K562 (cell line): ENCODE results near the gene COPS9. TPM values are rescaled to one million over a fixed set of nuclear protein-coding genes. Genes with fewer than 3 reads are reported as not detected.

ENCODE experiments used
- ATF3 ChIP-seq, 2 experiments: fragments of 450-650 bp in 1 of 2; sonication (generic) in 1 of 2; formaldehyde crosslinking in 1 of 2; IDR thresholded peaks in 1 of 2; conservative IDR thresholded peaks in 1 of 2; 2 replicates each; pipeline versions ENCODE4 v1.6.1 to v1.8.1; 2016 to 2023; ENCODE audit warnings: mild to moderate bottlenecking in 2 of 2, moderate library complexity in 2 of 2, inconsistent platforms in 1 of 2, missing genetic modification reagents in 1 of 2
- C11orf30 ChIP-seq: fragments of 450-650 bp; IDR thresholded peaks from 2 replicates; pipeline ENCODE4 v1.6.1; 2016; ENCODE audit warnings: low read depth, mild to moderate bottlenecking
- ELF2 ChIP-seq: fragments of 250-450 bp; sonication (Bioruptor Pico); IDR thresholded peaks from 2 replicates; pipeline ENCODE4 v1.5.0; 2021; ENCODE audit warnings: mild to moderate bottlenecking
- GATAD2B ChIP-seq: fragments of 450-650 bp; IDR thresholded peaks from 2 replicates; pipeline ENCODE4 v1.6.1; 2017; ENCODE audit warnings: mild to moderate bottlenecking, borderline replicate concordance
- HEY1 ChIP-seq: fragments of 250-450 bp; sonication (Bioruptor Pico); IDR thresholded peaks from 2 replicates; pipeline ENCODE4 v1.5.0; 2020; ENCODE audit warnings: mild to moderate bottlenecking, moderate library complexity, borderline replicate concordance
- HNRNPUL1 ChIP-seq: fragments of 200-400 bp; formaldehyde crosslinking; IDR thresholded peaks from 2 replicates; pipeline ENCODE4 v1.6.1; 2017; ENCODE audit warnings: low read length
- KAT8 ChIP-seq: fragments of 450-650 bp; IDR thresholded peaks from 2 replicates; pipeline ENCODE4 v1.6.1; 2016; ENCODE audit warnings: low read depth, mild to moderate bottlenecking
- KDM4B ChIP-seq, 2 experiments: fragments of 450-650 bp in 1 of 2; sonication (generic) in 1 of 2; IDR thresholded peaks; 2 replicates each; pipeline ENCODE4 v1.6.1; 2016 to 2017; ENCODE audit warnings: borderline replicate concordance in 2 of 2, antibody characterized with exemption in 1 of 2, low read depth in 1 of 2, mild to moderate bottlenecking in 1 of 2
- KLF1 ChIP-seq: fragments of 450-650 bp; IDR thresholded peaks from 2 replicates; pipeline ENCODE4 v1.6.1; 2016; ENCODE audit warnings: missing genetic modification characterization, missing compliant biosample characterization
- NFRKB ChIP-seq: fragments of 450-650 bp; IDR thresholded peaks from 2 replicates; pipeline ENCODE4 v1.6.1; 2016; ENCODE audit warnings: low read depth
- NFXL1 ChIP-seq: fragments of 450-650 bp; formaldehyde crosslinking; IDR thresholded peaks from 2 replicates; pipeline ENCODE4 v1.4.0; 2021; ENCODE audit warnings: mild to moderate bottlenecking
- NFYB ChIP-seq: IDR thresholded peaks from 2 replicates; pipeline ENCODE4 v1.6.1; 2011; ENCODE audit warnings: mild to moderate bottlenecking, moderate library complexity; ENCODE audit not compliant: insufficient read length; ENCODE audit errors: extremely low read depth
- SIRT6 ChIP-seq: IDR thresholded peaks from one replicate; pipeline ENCODE4 v1.6.1; 2012; ENCODE audit warnings: low read depth, mild to moderate bottlenecking, control low read depth, inconsistent platforms, low read length, moderate library complexity
- SMARCA5 ChIP-seq: fragments of 450-650 bp; IDR thresholded peaks from 2 replicates; pipeline ENCODE4 v1.6.1; 2016
- SMARCC2 ChIP-seq: fragments of 450-650 bp; IDR thresholded peaks from 2 replicates; pipeline ENCODE4 v1.6.1; 2017; ENCODE audit warnings: antibody characterized with exemption, moderate library complexity, mild to moderate bottlenecking, low read depth
- STAT5B ChIP-seq: fragments of 250-450 bp; sonication (Bioruptor Pico); IDR thresholded peaks from 2 replicates; pipeline ENCODE4 v1.8.0; 2021; ENCODE audit warnings: mild to moderate bottlenecking, inconsistent platforms
- TARDBP ChIP-seq: fragments of 450-650 bp; IDR thresholded peaks from 2 replicates; pipeline ENCODE4 v1.6.1; 2016
- ZBTB17 ChIP-seq: fragments of 450-650 bp; formaldehyde crosslinking; IDR thresholded peaks from 2 replicates; pipeline ENCODE4 v1.4.0; 2020; ENCODE audit warnings: mild to moderate bottlenecking
- ZNF212 ChIP-seq: fragments of 450-650 bp; formaldehyde crosslinking; IDR thresholded peaks from 2 replicates; pipeline ENCODE4 v1.4.0; 2020; ENCODE audit warnings: mild to moderate bottlenecking
- ZNF232 ChIP-seq: sonication (generic); formaldehyde crosslinking; IDR thresholded peaks from 2 replicates; pipeline ENCODE4 v1.8.0; 2022; ENCODE audit warnings: mild to moderate bottlenecking, missing genetic modification reagents
- ZNF384 ChIP-seq: IDR thresholded peaks from 2 replicates; pipeline ENCODE4 v1.6.1; 2012; ENCODE audit warnings: low read depth, low read length, improper control_type of control experiment
- ZNF436 ChIP-seq: fragments of 250-450, 450-650 bp; sonication (Bioruptor Pico); formaldehyde crosslinking; IDR thresholded peaks from 2 replicates; pipeline ENCODE4 v1.7.0; 2020; ENCODE audit warnings: mild to moderate bottlenecking
- ZNF445 ChIP-seq: fragments of 250-450 bp; sonication (Bioruptor Pico); IDR thresholded peaks from 2 replicates; pipeline ENCODE4 v1.4.0; 2020; ENCODE audit warnings: low read depth, mild to moderate bottlenecking, moderate library complexity
- ZNF589 ChIP-seq: fragments of 200-800 bp; sonication (Bioruptor generic); IDR thresholded peaks from 2 replicates; pipeline ENCODE4 v1.6.1; 2016; ENCODE audit warnings: low read depth, missing genetic modification characterization, missing compliant biosample characterization
- ZNF668 ChIP-seq: fragments of 250-450 bp; sonication (Bioruptor Pico); IDR thresholded peaks from 2 replicates; pipeline ENCODE4 v1.8.0; 2022; ENCODE audit warnings: mild to moderate bottlenecking, inconsistent platforms
- ZNF778 ChIP-seq: fragments of 450-650 bp; formaldehyde crosslinking; IDR thresholded peaks from 2 replicates; pipeline ENCODE4 v1.4.0; 2020; ENCODE audit warnings: mild to moderate bottlenecking, moderate library complexity
- ZZZ3 ChIP-seq: fragments of 450-650 bp; IDR thresholded peaks from 2 replicates; pipeline ENCODE4 v1.6.1; 2016; ENCODE audit warnings: antibody characterized with exemption, mild to moderate bottlenecking, moderate library complexity
- polyA plus RNA-seq, 8 experiments: library from polyadenylated mRNA; depleted of rRNA in 4 of 8; stranded (reverse) in 5 of 8; unstranded in 3 of 8; fragments of >200 nt; fragmentation: Nextera tagmentation in 2 of 8; fragmentation: Illumina TruSeq in 1 of 8; extraction: Ambion mirVana in 2 of 8; extraction: Trizol in 1 of 8; gene quantifications; 2 replicates each; pipeline versions ENCODE4 v1.2.1 to v1.2.3, GENCODE V29; 2011 to 2014; ENCODE audit warnings: inconsistent platforms in 1 of 8, missing spikeins in 1 of 8
- total RNA-seq, 7 experiments: library from RNA; depleted of rRNA in 6 of 7; stranded (reverse); fragments of >200 nt in 6 of 7; fragmentation: Illumina TruSeq in 2 of 7; extraction: Trizol in 2 of 7; gene quantifications; 2 replicates each; pipeline versions ENCODE4 v1.2.1 to v1.2.3, GENCODE V29; 2011 to 2021; ENCODE audit warnings: low replicate concordance in 1 of 7
- TF ChIP-seq, protein P1 (sequence below): sonication (generic); IDR thresholded peaks from 2 replicates; pipeline ENCODE4 v1.6.1; 2016
- TF ChIP-seq, protein P2 (sequence below), 2 experiments: IDR thresholded peaks; 2 replicates each; pipeline ENCODE4 v1.6.1; 2011; ENCODE audit warnings: borderline replicate concordance in 1 of 2, control low read depth in 1 of 2, low read depth in 1 of 2, low read length in 1 of 2, mild to moderate bottlenecking in 1 of 2, mixed read lengths in 1 of 2, moderate library complexity in 1 of 2; ENCODE audit not compliant: insufficient read depth in 1 of 2, insufficient read length in 1 of 2, poor library complexity in 1 of 2, severe bottlenecking in 1 of 2; ENCODE audit errors: extremely low read depth in 1 of 2

The COPS9 gene
- total and polyA plus RNA-seq, 9 of the 15 experiments (the other 6 are each of a cell fraction or from before 2014, with no cell fraction given), result 55.0 to 281 (median 99.9) TPM

- TF ChIP-seq NFXL1 (CRISPR knock-in tag) (no peak), ZNF445 (CRISPR knock-in tag) (no peak), ZNF232 (no peak), ZNF589 (CRISPR knock-in tag) (no peak), ZNF212 (CRISPR knock-in tag) (no peak), ZBTB17 (CRISPR knock-in tag) (no peak), ZNF778 (CRISPR knock-in tag) (no peak), C11orf30 (peak; percentile 78), ZNF668 (CRISPR knock-in tag) (no peak), ZNF436 (CRISPR knock-in tag) (no peak), KLF1 (tag) (0 out of 2 replicates have a peak, but pooled peaks have one; percentile 50), KDM4B (IDR thresholded peaks at IDR 0.05; ENCODE audit: borderline replicate concordance in 2 of 2, low read depth in 1 of 2) (peak in 1 of 2 experiments; percentile 65; a peak in 1 of 4 replicates), GATAD2B (no peak), SMARCC2 (no peak), SMARCA5 (no peak), KAT8 (no peak), NFRKB (no peak), TARDBP (no peak), NFYB (no peak), ELF2 (CRISPR knock-in tag) (no peak), HEY1 (CRISPR knock-in tag) (no peak), ATF3 (IDR thresholded peaks at IDR 0.05) (no peak), ATF3 (CRISPR knock-in tag; conservative IDR thresholded peaks at IDR 0.05) (no peak), ZNF384 (no peak), HNRNPUL1 (no peak), STAT5B (no peak), ZZZ3 (no peak), SIRT6 (no peak)
- TF ChIP-seq, protein P1, sequence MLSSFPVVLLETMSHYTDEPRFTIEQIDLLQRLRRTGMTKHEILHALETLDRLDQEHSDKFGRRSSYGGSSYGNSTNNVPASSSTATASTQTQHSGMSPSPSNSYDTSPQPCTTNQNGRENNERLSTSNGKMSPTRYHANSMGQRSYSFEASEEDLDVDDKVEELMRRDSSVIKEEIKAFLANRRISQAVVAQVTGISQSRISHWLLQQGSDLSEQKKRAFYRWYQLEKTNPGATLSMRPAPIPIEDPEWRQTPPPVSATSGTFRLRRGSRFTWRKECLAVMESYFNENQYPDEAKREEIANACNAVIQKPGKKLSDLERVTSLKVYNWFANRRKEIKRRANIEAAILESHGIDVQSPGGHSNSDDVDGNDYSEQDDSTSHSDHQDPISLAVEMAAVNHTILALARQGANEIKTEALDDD, result no peak
- TF ChIP-seq, protein P2, sequence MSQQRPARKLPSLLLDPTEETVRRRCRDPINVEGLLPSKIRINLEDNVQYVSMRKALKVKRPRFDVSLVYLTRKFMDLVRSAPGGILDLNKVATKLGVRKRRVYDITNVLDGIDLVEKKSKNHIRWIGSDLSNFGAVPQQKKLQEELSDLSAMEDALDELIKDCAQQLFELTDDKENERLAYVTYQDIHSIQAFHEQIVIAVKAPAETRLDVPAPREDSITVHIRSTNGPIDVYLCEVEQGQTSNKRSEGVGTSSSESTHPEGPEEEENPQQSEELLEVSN (IDR thresholded peaks at IDR 0.05; ENCODE audit: borderline replicate concordance in 1 of 2, extremely low read depth in 1 of 2, insufficient read depth in 1 of 2, insufficient read length in 1 of 2, low read depth in 1 of 2, low read length in 1 of 2, poor library complexity in 1 of 2, severe bottlenecking in 1 of 2), result peak; percentile 34 to 79
These were observed at the start of gene COPS9 (continued) for GRCh38 chr2:240136013-240136670.
